Activated T-cell treated with anti-CD3 and anti-CD28 coated beads, Interleukin-2, amount 50 U/mL, for 72 hours (primary cell): Measurements from ENCODE around the gene SOWAHC. TPM values are rescaled to one million over a fixed set of nuclear protein-coding genes. Genes with fewer than 3 reads are reported as not detected.

Source experiments
- ATAC-seq, 2 donors: fragments of 150-1000 bp; cut with Tn5 transposase; replicated peaks in 1 of 2; 2 replicates each; pipeline ENCODE4 v1.10.0; 2021; ENCODE audit warnings: moderate library complexity in 2 of 2, mild to moderate bottlenecking in 1 of 2
- DNase-seq, 2 donors: peaks; one replicate each; pipeline ENCODE4 v3.0.0; 2021 to 2022; ENCODE audit warnings: mixed read lengths in 1 of 2
- H3K27ac Mint-ChIP-seq: one replicate; pipeline ENCODE4 v1.8.0; 2022; ENCODE audit warnings: mild to moderate bottlenecking, moderate library complexity, mixed read lengths
- H3K27me3 Mint-ChIP-seq: one replicate; pipeline ENCODE4 v1.8.0; 2022; ENCODE audit warnings: low read depth, mixed read lengths
- H3K36me3 Mint-ChIP-seq, 2 donors: one replicate each; pipeline ENCODE4 v1.8.0; 2022; ENCODE audit warnings: mixed read lengths in 2 of 2, mild to moderate bottlenecking in 1 of 2; ENCODE audit not compliant: insufficient read depth in 2 of 2
- H3K4me1 Mint-ChIP-seq: one replicate; pipeline ENCODE4 v1.8.0; 2022; ENCODE audit warnings: low read depth, mixed read lengths
- H3K4me3 Mint-ChIP-seq, 2 donors: one replicate each; pipeline ENCODE4 v1.8.0; 2022; ENCODE audit warnings: mild to moderate bottlenecking in 2 of 2, mixed read lengths in 2 of 2, moderate library complexity in 2 of 2
- H3K9me3 Mint-ChIP-seq, 2 donors: one replicate each; pipeline ENCODE4 v1.8.0; 2022; ENCODE audit warnings: mixed read lengths in 2 of 2
- total RNA-seq, 2 donors: library from RNA; stranded (reverse); gene quantifications; one replicate each; pipeline ENCODE4 v1.2.3, GENCODE V29; 2022

Gene SOWAHC
- total RNA-seq, 2 donors from 2014 or later, result 0.99 to 1.7 TPM

GRCh38 chr2:109644571-109645275 lies 30.6 kb downstream of the SOWAHC start:
- H3K36me3 Mint-ChIP-seq, result no peaks in the 10 kb centered on the region
- DNase-seq (no peak), ATAC-seq (no peak)
- H3K27ac Mint-ChIP-seq, result no peak overlapping the region
- H3K27me3 Mint-ChIP-seq, result peaks cover 7% of the 10 kb centered on the region
- H3K4me1 Mint-ChIP-seq, result no peaks in the 10 kb centered on the region
- H3K9me3 Mint-ChIP-seq, result no peaks in the 10 kb centered on the region
- H3K4me3 Mint-ChIP-seq, result no peak overlapping the region

- peaks cover 14% of the 10 kb centered on the region for H3K27me3 Mint-ChIP-seq
- H3K9me3 Mint-ChIP-seq, result no peaks in the 10 kb centered on the region
Observed at GRCh38 chr2:109645412-109646184, 31.4 kb downstream of the SOWAHC start.

GRCh38 chr2:109646961-109647360 lies 32.8 kb downstream of the SOWAHC start:
- H3K4me1 Mint-ChIP-seq, result no peaks in the 10 kb centered on the region
- no peak overlapping the region for H3K27ac Mint-ChIP-seq
- H3K4me3 Mint-ChIP-seq, result no peak overlapping the region
- H3K27me3 Mint-ChIP-seq, result peaks cover 14% of the 10 kb centered on the region
- ATAC-seq, result no peak
- no peaks in the 10 kb centered on the region for H3K9me3 Mint-ChIP-seq
- no peaks in the 10 kb centered on the region for H3K36me3 Mint-ChIP-seq
- DNase-seq, result no peak

More at GRCh38 chr2:109645412-109646184, 31.4 kb downstream of the SOWAHC start:
- ATAC-seq (no peak), DNase-seq (no peak)
- Mint-ChIP-seq H3K4me1 (no peaks in the 10 kb centered on the region), H3K27ac (no peak overlapping the region), H3K4me3 (no peak overlapping the region), H3K36me3 (no peaks in the 10 kb centered on the region)

GRCh38 chr2:109647636-109648035 lies 33.5 kb downstream of the SOWAHC start:
- H3K4me1 Mint-ChIP-seq, result no peaks in the 10 kb centered on the region
- H3K27me3 Mint-ChIP-seq, result peaks cover 14% of the 10 kb centered on the region
- no peak for DNase-seq
- H3K27ac Mint-ChIP-seq, result no peak overlapping the region
- no peaks in the 10 kb centered on the region for H3K36me3 Mint-ChIP-seq
- no peak for ATAC-seq
- no peak overlapping the region for H3K4me3 Mint-ChIP-seq
- H3K9me3 Mint-ChIP-seq, result no peaks in the 10 kb centered on the region

GRCh38 chr2:109648041-109648527 lies 33.9 kb downstream of the SOWAHC start:
- no peaks in the 10 kb centered on the region for H3K9me3 Mint-ChIP-seq
- no peak overlapping the region for H3K27ac Mint-ChIP-seq
- H3K36me3 Mint-ChIP-seq, result no peaks in the 10 kb centered on the region
- H3K4me3 Mint-ChIP-seq, result no peak overlapping the region
- ATAC-seq (no peak), DNase-seq (no peak)
- no peaks in the 10 kb centered on the region for H3K4me1 Mint-ChIP-seq
- peaks cover 14% of the 10 kb centered on the region for H3K27me3 Mint-ChIP-seq

- DNase-seq, result no peak
- no peaks in the 10 kb centered on the region for H3K4me1 Mint-ChIP-seq
- H3K27me3 Mint-ChIP-seq, result peaks cover 18% of the 10 kb centered on the region
- no peak overlapping the region for H3K4me3 Mint-ChIP-seq
- no peaks in the 10 kb centered on the region for H3K9me3 Mint-ChIP-seq
- ATAC-seq, result no peak
- H3K36me3 Mint-ChIP-seq, result no peaks in the 10 kb centered on the region
- H3K27ac Mint-ChIP-seq, result no peak overlapping the region
Observed at GRCh38 chr2:109649736-109650695, 35.9 kb downstream of the SOWAHC start.

- Mint-ChIP-seq H3K4me3 (no peak overlapping the region), H3K36me3 (no peaks in the 10 kb centered on the region), H3K27me3 (peaks cover 27% of the 10 kb centered on the region), H3K9me3 (no peaks in the 10 kb centered on the region), H3K27ac (no peak overlapping the region), H3K4me1 (no peaks in the 10 kb centered on the region)
- ATAC-seq (no peak), DNase-seq (no peak)
Observed at GRCh38 chr2:109654326-109655050, 40.3 kb downstream of the SOWAHC start.

GRCh38 chr2:109655287-109655686 lies 41.1 kb downstream of the SOWAHC start:
- ATAC-seq (no peak), DNase-seq (no peak)
- no peak overlapping the region for H3K27ac Mint-ChIP-seq
- no peaks in the 10 kb centered on the region for H3K4me1 Mint-ChIP-seq
- H3K36me3 Mint-ChIP-seq, result no peaks in the 10 kb centered on the region
- H3K4me3 Mint-ChIP-seq, result no peak overlapping the region
- H3K27me3 Mint-ChIP-seq, result peaks cover 20% of the 10 kb centered on the region
- H3K9me3 Mint-ChIP-seq, result no peaks in the 10 kb centered on the region

GRCh38 chr2:109659396-109660045 lies 45.4 kb downstream of the SOWAHC start:
- Mint-ChIP-seq H3K27ac (no peak overlapping the region), H3K4me1 (no peaks in the 10 kb centered on the region), H3K9me3 (no peaks in the 10 kb centered on the region), H3K27me3 (peaks cover 26% of the 10 kb centered on the region), H3K36me3 (no peaks in the 10 kb centered on the region), H3K4me3 (no peak overlapping the region)
- ATAC-seq (no peak), DNase-seq (no peak)

GRCh38 chr2:109660046-109660860 lies 46.1 kb downstream of the SOWAHC start:
- no peak for ATAC-seq
- no peak for DNase-seq
- Mint-ChIP-seq H3K27ac (no peak overlapping the region), H3K4me1 (no peaks in the 10 kb centered on the region), H3K36me3 (no peaks in the 10 kb centered on the region), H3K4me3 (no peak overlapping the region), H3K27me3 (peaks cover 26% of the 10 kb centered on the region), H3K9me3 (no peaks in the 10 kb centered on the region)

GRCh38 chr2:109662889-109663288 lies 48.7 kb downstream of the SOWAHC start:
- no peaks in the 10 kb centered on the region for H3K9me3 Mint-ChIP-seq
- no peaks in the 10 kb centered on the region for H3K4me1 Mint-ChIP-seq
- peaks cover 27% of the 10 kb centered on the region for H3K27me3 Mint-ChIP-seq
- ATAC-seq (no peak), DNase-seq (no peak)
- no peaks in the 10 kb centered on the region for H3K36me3 Mint-ChIP-seq
- no peak overlapping the region for H3K4me3 Mint-ChIP-seq
- no peak overlapping the region for H3K27ac Mint-ChIP-seq
